Chondrocyte (in vitro differentiated cells): ENCODE data around the gene CRABP1. TPM values are rescaled to one million over a fixed set of nuclear protein-coding genes. Genes with fewer than 3 reads are reported as not detected.

ENCODE experiments used
- DNase-seq: peaks from one replicate; pipeline ENCODE4 v3.0.0; 2021; ENCODE audit warnings: mixed read lengths, low spot score
- H3K27ac Mint-ChIP-seq: one replicate; pipeline ENCODE4 v1.8.0; 2021; ENCODE audit warnings: mild to moderate bottlenecking, moderate library complexity, mixed read lengths; ENCODE audit not compliant: unreplicated experiment
- H3K27me3 Mint-ChIP-seq: 2 replicates; pipeline ENCODE4 v1.8.0; 2021; ENCODE audit warnings: low read depth, mixed read lengths
- H3K36me3 Mint-ChIP-seq: 2 replicates; pipeline ENCODE4 v1.8.0; 2021; ENCODE audit warnings: low read depth, mixed read lengths
- H3K4me1 Mint-ChIP-seq: 2 replicates; pipeline ENCODE4 v1.8.0; 2021; ENCODE audit warnings: low read depth, mild to moderate bottlenecking, mixed read lengths
- H3K4me3 Mint-ChIP-seq: one replicate; pipeline ENCODE4 v1.8.0; 2021; ENCODE audit warnings: mild to moderate bottlenecking, moderate library complexity, mixed read lengths; ENCODE audit not compliant: unreplicated experiment
- H3K9me3 Mint-ChIP-seq: 2 replicates; pipeline ENCODE4 v1.8.0; 2021; ENCODE audit warnings: low read depth, mixed read lengths
- total RNA-seq: library from RNA; stranded (reverse); gene quantifications from 3 replicates; pipeline ENCODE4 v1.2.1, GENCODE V29; 2021
- TF ChIP-seq, protein P1 (sequence below): fragments of 200-600 bp; sonication (generic); IDR thresholded peaks from 2 replicates; pipeline ENCODE4 v1.5.0; 2021; ENCODE audit warnings: antibody characterized with exemption, mild to moderate bottlenecking, moderate library complexity

Gene CRABP1
- total RNA-seq, 1 donor from 2014 or later = not detected

DNA sequence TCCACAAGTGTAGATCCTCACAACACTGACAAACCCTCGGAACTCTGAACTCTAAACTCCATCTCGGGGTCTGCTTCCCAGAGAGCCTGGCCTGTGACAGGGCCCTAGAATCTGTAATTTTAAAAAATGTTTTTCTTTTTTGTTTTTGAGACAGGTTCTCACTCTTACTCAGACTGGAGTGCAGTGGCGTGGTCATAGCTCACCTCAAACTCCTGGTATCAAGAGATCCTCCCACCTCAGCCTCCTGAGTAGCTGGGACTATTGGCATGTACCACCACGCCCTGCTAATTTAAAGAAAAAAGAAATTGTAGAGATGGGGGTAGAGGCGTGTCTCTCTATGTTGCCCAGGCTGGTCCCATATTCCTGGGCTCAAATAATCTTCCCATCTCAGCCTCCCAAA is 26.2 kb downstream of the CRABP1 start:
- no peak overlapping the region for H3K4me3 Mint-ChIP-seq
- TF ChIP-seq, protein P1, sequence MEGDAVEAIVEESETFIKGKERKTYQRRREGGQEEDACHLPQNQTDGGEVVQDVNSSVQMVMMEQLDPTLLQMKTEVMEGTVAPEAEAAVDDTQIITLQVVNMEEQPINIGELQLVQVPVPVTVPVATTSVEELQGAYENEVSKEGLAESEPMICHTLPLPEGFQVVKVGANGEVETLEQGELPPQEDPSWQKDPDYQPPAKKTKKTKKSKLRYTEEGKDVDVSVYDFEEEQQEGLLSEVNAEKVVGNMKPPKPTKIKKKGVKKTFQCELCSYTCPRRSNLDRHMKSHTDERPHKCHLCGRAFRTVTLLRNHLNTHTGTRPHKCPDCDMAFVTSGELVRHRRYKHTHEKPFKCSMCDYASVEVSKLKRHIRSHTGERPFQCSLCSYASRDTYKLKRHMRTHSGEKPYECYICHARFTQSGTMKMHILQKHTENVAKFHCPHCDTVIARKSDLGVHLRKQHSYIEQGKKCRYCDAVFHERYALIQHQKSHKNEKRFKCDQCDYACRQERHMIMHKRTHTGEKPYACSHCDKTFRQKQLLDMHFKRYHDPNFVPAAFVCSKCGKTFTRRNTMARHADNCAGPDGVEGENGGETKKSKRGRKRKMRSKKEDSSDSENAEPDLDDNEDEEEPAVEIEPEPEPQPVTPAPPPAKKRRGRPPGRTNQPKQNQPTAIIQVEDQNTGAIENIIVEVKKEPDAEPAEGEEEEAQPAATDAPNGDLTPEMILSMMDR = no peak
- H3K9me3 Mint-ChIP-seq = no peaks in the 10 kb centered on the region
- H3K27ac Mint-ChIP-seq = no peak overlapping the region
- peaks cover 21% of the 10 kb centered on the region for H3K4me1 Mint-ChIP-seq
- DNase-seq = no peak
- peaks cover 5% of the 10 kb centered on the region for H3K27me3 Mint-ChIP-seq
- no peaks in the 10 kb centered on the region for H3K36me3 Mint-ChIP-seq

DNA sequence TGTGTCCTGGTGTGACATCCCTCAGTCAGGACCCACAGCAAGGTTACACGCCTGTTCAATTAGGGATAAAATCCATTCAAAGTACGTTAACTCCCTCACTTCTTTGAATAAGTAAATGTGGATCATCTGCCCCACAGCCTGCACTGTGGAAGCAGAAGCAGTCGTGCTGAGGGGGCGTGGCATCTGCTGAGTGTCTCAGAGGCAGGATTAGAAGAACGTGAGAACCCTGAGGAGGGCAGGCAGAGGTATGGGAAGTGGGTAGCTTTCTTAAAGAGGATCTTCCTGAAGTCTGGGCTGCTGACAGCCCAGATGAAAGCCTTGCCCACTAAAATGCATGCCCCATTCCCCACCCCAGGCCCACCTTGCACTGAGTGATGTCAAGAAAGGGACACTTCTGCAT is 28.5 kb downstream of the CRABP1 start:
- peaks cover 5% of the 10 kb centered on the region for H3K27me3 Mint-ChIP-seq
- TF ChIP-seq, protein P1 = no peak
- no peaks in the 10 kb centered on the region for H3K36me3 Mint-ChIP-seq
- H3K9me3 Mint-ChIP-seq = no peaks in the 10 kb centered on the region
- H3K27ac Mint-ChIP-seq = no peak overlapping the region
- peaks cover 21% of the 10 kb centered on the region for H3K4me1 Mint-ChIP-seq
- DNase-seq = peak; percentile 41
- no peak overlapping the region for H3K4me3 Mint-ChIP-seq

DNA sequence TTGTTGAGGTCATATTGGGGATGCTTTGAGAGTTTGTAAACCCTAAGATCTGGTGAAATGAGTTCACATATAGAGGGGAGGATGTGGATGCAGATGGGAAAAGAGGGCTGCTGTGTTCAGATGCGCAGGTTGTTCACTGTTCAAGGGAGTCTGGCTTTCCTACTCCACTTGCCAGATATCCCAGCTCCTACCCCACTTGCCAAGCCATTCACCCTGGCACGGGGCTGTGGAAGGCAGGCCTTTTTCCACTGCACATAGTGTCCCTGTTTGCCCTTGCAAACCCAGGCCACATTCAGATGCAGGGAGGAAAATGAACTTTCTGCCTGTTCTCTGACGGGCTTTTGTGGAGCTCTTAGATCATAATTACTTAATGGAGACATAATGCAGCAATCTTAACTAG is 29.0 kb downstream of the CRABP1 start:
- H3K36me3 Mint-ChIP-seq = no peaks in the 10 kb centered on the region
- no peaks in the 10 kb centered on the region for H3K9me3 Mint-ChIP-seq

DNA sequence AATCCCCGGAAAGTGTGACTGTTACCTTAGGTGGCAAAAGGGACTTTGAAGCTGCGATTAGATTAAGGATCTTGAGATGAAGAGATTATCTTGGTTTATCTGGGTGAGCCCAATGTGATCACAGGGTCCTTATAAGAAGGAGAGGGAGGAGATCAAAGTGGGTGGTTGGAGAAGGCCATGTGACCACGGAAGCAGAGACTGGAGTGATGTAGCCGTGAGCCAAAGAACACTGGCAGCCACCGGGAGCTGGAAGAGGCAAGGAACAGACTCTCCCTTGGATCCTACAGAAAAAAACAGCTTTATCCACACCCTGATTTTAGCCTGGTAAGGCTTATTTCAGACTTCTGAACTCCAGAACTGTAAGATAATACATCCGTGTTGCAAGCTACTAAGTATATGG is 29.9 kb downstream of the CRABP1 start:
- no peak overlapping the region for H3K4me3 Mint-ChIP-seq
- H3K27me3 Mint-ChIP-seq = peaks cover 5% of the 10 kb centered on the region
- no peaks in the 10 kb centered on the region for H3K36me3 Mint-ChIP-seq
- H3K27ac Mint-ChIP-seq = no peak overlapping the region
- TF ChIP-seq, protein P1 = no peak
- H3K9me3 Mint-ChIP-seq = no peaks in the 10 kb centered on the region
- peak; percentile 5 for DNase-seq
- peaks cover 16% of the 10 kb centered on the region for H3K4me1 Mint-ChIP-seq

More for the DNA sequence above, 29.0 kb downstream of the CRABP1 start:
- Mint-ChIP-seq H3K27ac (no peak overlapping the region), H3K4me1 (peaks cover 20% of the 10 kb centered on the region), H3K4me3 (no peak overlapping the region), H3K27me3 (peaks cover 5% of the 10 kb centered on the region)
- TF ChIP-seq, protein P1 = no peak
- peak; percentile 22 for DNase-seq

DNA sequence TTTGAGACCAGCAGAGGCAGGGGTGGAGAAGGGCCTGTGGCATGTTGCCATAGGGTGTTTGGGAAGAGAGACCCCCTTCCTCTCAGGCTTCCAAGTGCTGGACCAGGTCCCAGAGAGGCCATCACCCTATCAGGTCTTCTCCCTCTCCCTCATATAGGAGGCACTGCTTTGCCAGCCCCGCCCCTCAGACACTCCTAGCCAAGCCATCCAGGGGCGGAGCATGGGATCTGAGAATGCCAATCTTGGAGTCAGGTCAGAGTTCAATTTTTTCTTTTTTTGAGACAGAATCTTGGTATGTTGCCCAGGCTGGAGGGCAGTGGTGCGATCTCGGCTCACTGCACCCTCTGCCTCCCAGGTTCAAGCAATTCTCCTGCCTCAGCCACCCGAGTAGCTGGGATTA is 32.7 kb downstream of the CRABP1 start:
- peaks cover 5% of the 10 kb centered on the region for H3K4me1 Mint-ChIP-seq

More for the DNA sequence above, 32.7 kb downstream of the CRABP1 start:
- H3K36me3 Mint-ChIP-seq = peaks cover 1% of the 10 kb centered on the region
- H3K27ac Mint-ChIP-seq = no peak overlapping the region
- no peaks in the 10 kb centered on the region for H3K9me3 Mint-ChIP-seq
- DNase-seq = peak; percentile 48
- TF ChIP-seq, protein P1 = no peak
- H3K27me3 Mint-ChIP-seq = peaks cover 9% of the 10 kb centered on the region
- H3K4me3 Mint-ChIP-seq = no peak overlapping the region
